ENCODE data around the gene FBRSL1. TPM values are rescaled to one million over a fixed set of nuclear protein-coding genes. Genes with fewer than 3 reads are reported as not detected.
A peak's percentile ranks its signal among the peaks of the same experiment; 100 is the strongest.

The FBRSL1 gene
- total and polyA plus RNA-seq, 9 of the 15 experiments (the other 6 are each of a cell fraction or from before 2014, with no cell fraction given), result 0.24 to 129 (median 7.3) TPM

DNA sequence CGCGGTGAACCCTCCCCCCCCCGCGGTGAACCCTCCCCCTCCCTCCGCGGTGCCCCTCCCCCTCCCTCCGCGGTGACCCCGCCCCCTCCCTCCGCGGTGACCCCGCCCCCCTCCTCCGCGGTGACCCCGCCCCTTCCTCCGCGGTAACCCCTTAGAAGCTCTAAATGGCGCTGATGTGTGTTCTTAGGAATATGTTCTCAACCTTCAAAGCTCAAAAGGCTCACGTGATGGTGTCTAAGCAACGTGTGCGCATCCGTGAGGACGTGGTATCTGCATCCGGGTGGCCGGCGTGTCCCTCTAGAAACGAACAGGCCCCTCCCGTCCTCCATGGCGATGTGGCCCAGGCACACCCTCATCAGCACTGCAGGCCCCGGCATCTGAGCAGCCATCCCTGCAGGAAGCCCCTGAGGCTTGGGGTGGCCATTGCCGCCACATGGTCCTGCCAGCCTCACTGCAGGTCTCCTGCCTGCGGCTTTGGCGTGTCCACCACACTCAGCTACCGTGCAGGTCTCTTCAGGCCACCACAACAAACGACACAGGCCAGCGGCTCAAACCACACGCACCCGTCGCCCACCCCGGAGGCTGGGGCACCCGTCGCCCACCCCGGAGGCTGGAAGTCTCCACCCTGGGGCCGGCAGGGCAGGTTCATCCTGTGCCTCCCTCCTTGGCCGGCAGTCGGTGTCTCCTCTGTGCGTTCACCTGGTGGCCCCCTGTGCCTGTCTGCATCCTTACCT, 14.5 kb upstream of the FBRSL1 start:
- Histone ChIP-seq H4K20me1 (replicated peaks; ENCODE audit: control insufficient read depth, insufficient read depth, low read length) (peaks cover 10% of the 10 kb centered on the region; the same call in 1 of the 2 replicates), H2AFZ (ENCODE audit: low read depth, low read length) (peak overlapping the region; percentile 89), H3K4me3 (peak overlapping the region; percentile 30), H3K9me1 (ENCODE audit: control insufficient read depth, insufficient read depth, low read length) (no peaks in the 10 kb centered on the region), H3K27me3 (ENCODE audit: control insufficient read depth in 2 of 2, insufficient read depth in 2 of 2, low read length in 2 of 2) (peaks cover 13 to 18% of the 10 kb centered on the region in 2 experiments), H3K4me1 (replicated peaks in 1 of 2; ENCODE audit: control insufficient read depth in 2 of 2, insufficient read depth in 2 of 2, low read length in 2 of 2) (peaks cover 6 to 67% of the 10 kb centered on the region in 2 experiments; a peak in 3 of 5 replicates), H3K79me2 (ENCODE audit: control insufficient read depth, insufficient read depth, low read length) (no peaks in the 10 kb centered on the region), H3K27ac (ENCODE audit: extremely low read depth, low read depth, low read length) (peak overlapping the region; percentile 72; the same call in 2 of the 3 replicates), H3K9ac (ENCODE audit: insufficient read depth in 1 of 2, low read depth in 2 of 2, low read length in 2 of 2) (no peak overlapping the region), H3K4me2 (ENCODE audit: insufficient read depth, low read length) (peak overlapping the region; percentile 80), H3K9me3 (replicated peaks; ENCODE audit: control insufficient read depth, insufficient read depth, low read depth, low read length) (peaks cover 4% of the 10 kb centered on the region; the same call in 1 of the 2 replicates), H3K36me3 (ENCODE audit: control insufficient read depth, insufficient read depth, low read length) (no peaks in the 10 kb centered on the region)
- ChIA-PET POLR2A (no interaction called here), CTCF (ENCODE audit: low intra/inter-chr PET ratio) (no interaction called here)
- BruUV-seq (replicated peaks), result no TSS peak
- in situ Hi-C loops (cut with MboI), result no loop called here
- intact Hi-C loops (cut with micrococcal nuclease), result loop anchor here (5.0 kb wide), 1 partner anchor 47 kb away; no protein-coding TSS in a partner anchor
- 45% methylated on average over 19 of the region's 47 CpGs for WGBS (ENCODE audit: insufficient coverage, low coverage, missing lambda C conversion rate)
- FAIRE-seq (peak; percentile 26), DNase-seq (ENCODE audit: extremely low read depth in 1 of 4, low spot score in 3 of 4) (peak in 3 of 4 experiments; percentile 55 to 59 (median 58)), ATAC-seq (peak; percentile 43)
- TF ChIP-seq BRCA1 (IDR thresholded peaks at IDR 0.05), result no peak
- TF ChIP-seq BRCA1 (CRISPR knock-in tag; IDR thresholded peaks at IDR 0.05), result 0 out of 2 replicates have a peak, but pooled peaks have one; percentile 66
- peak; percentile 28; the same call in 1 of the 2 replicates for TF ChIP-seq MTF1 (CRISPR knock-in tag; IDR thresholded peaks at IDR 0.05; ENCODE audit: borderline replicate concordance)
- TF ChIP-seq SMARCA5 (IDR thresholded peaks at IDR 0.05), result no peak
- TF ChIP-seq PRPF4 (IDR thresholded peaks at IDR 0.05; ENCODE audit: insufficient read depth, low read depth, low read length, poor library complexity, severe bottlenecking), result no peak
- peak; percentile 51; the same call in 1 of the 2 replicates for TF ChIP-seq BHLHE40 (IDR thresholded peaks at IDR 0.05; ENCODE audit: low read length)
- TF ChIP-seq NR1H2 (CRISPR knock-in tag; IDR thresholded peaks at IDR 0.05), result no peak
- TF ChIP-seq ZNF830 (CRISPR knock-in tag; IDR thresholded peaks at IDR 0.05), result no peak
- TF ChIP-seq, protein P1, sequence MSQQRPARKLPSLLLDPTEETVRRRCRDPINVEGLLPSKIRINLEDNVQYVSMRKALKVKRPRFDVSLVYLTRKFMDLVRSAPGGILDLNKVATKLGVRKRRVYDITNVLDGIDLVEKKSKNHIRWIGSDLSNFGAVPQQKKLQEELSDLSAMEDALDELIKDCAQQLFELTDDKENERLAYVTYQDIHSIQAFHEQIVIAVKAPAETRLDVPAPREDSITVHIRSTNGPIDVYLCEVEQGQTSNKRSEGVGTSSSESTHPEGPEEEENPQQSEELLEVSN (IDR thresholded peaks at IDR 0.05; ENCODE audit: borderline replicate concordance in 1 of 2, extremely low read depth in 1 of 2, insufficient read depth in 1 of 2, insufficient read length in 1 of 2, low read depth in 1 of 2, low read length in 1 of 2, poor library complexity in 1 of 2, severe bottlenecking in 1 of 2), result no peak
- TF ChIP-seq ZNF436 (CRISPR knock-in tag; IDR thresholded peaks at IDR 0.05), result no peak
- no peak for TF ChIP-seq ZNF384 (IDR thresholded peaks at IDR 0.05; ENCODE audit: low read depth, low read length)
- TF ChIP-seq DACH1 (IDR thresholded peaks at IDR 0.05; ENCODE audit: partially characterized antibody), result no peak
- no peak for TF ChIP-seq ADNP (tag; IDR thresholded peaks at IDR 0.05)
- TF ChIP-seq RAD51 (IDR thresholded peaks at IDR 0.05; ENCODE audit: borderline replicate concordance, low read depth), result peak; percentile 24; the same call in 1 of the 2 replicates
- peak; percentile 41 for TF ChIP-seq RBFOX2 (IDR thresholded peaks at IDR 0.05; ENCODE audit: low read depth, low read length)
